HEK293 (cell line): Measurements from ENCODE around the gene TNKS1BP1.
A peak's percentile ranks its signal among the peaks of the same experiment; 100 is the strongest.

Experiments used
- ATF2 ChIP-seq: fragments of 450-650 bp; formaldehyde crosslinking; IDR thresholded peaks from 2 replicates; pipeline ENCODE4 v1.5.1; 2016; ENCODE audit warnings: missing biosample characterization, missing genetic modification characterization, low read depth
- INSM2 ChIP-seq: fragments of 450-650 bp; formaldehyde crosslinking; IDR thresholded peaks from 2 replicates; pipeline ENCODE4 v1.5.1; 2016; ENCODE audit warnings: missing biosample characterization, missing genetic modification characterization
- KLF10 ChIP-seq: fragments of 450-650 bp; IDR thresholded peaks from 2 replicates; pipeline ENCODE4 v1.5.1; 2018; ENCODE audit warnings: missing biosample characterization, mild to moderate bottlenecking, missing genetic modification characterization
- KLF8 ChIP-seq: fragments of 450-650 bp; formaldehyde crosslinking; IDR thresholded peaks from 2 replicates; pipeline ENCODE4 v1.5.1; 2016; ENCODE audit warnings: missing biosample characterization, missing genetic modification characterization
- KLF9 ChIP-seq: fragments of 450-650 bp; formaldehyde crosslinking; IDR thresholded peaks from 2 replicates; pipeline ENCODE4 v1.5.1; 2016; ENCODE audit warnings: missing biosample characterization, missing genetic modification characterization, low read depth
- MZF1 ChIP-seq: fragments of 450-650 bp; formaldehyde crosslinking; IDR thresholded peaks from 2 replicates; pipeline ENCODE4 v1.5.1; 2017; ENCODE audit warnings: missing biosample characterization, missing genetic modification characterization, borderline replicate concordance
- PRDM10 ChIP-seq: fragments of 450-650 bp; formaldehyde crosslinking; IDR thresholded peaks from 2 replicates; pipeline ENCODE4 v1.5.1; 2016; ENCODE audit warnings: missing biosample characterization, missing genetic modification characterization
- PRDM4 ChIP-seq: fragments of 450-650 bp; formaldehyde crosslinking; IDR thresholded peaks from 2 replicates; pipeline ENCODE4 v1.5.1; 2017; ENCODE audit warnings: missing biosample characterization, missing genetic modification characterization
- TRIM28 ChIP-seq: IDR thresholded peaks from 2 replicates; pipeline ENCODE4 v1.6.1; 2011; ENCODE audit warnings: low read length, control low read depth, borderline replicate concordance
- ZBTB20 ChIP-seq: fragments of 450-650 bp; formaldehyde crosslinking; IDR thresholded peaks from 2 replicates; pipeline ENCODE4 v1.5.1; 2016; ENCODE audit warnings: missing biosample characterization, missing genetic modification characterization
- ZBTB26 ChIP-seq: fragments of 450-650 bp; formaldehyde crosslinking; optimal IDR thresholded peaks from 2 replicates; pipeline ENCODE3; 2016; ENCODE audit warnings: missing biosample characterization, mild to moderate bottlenecking, missing genetic modification characterization
- ZBTB48 ChIP-seq: fragments of 450-650 bp; formaldehyde crosslinking; IDR thresholded peaks from 2 replicates; pipeline ENCODE4 v1.5.1; 2016; ENCODE audit warnings: missing biosample characterization, missing genetic modification characterization
- ZNF174 ChIP-seq: fragments of 450-650 bp; formaldehyde crosslinking; IDR thresholded peaks from 2 replicates; pipeline ENCODE4 v1.5.0; 2017; ENCODE audit warnings: missing biosample characterization, mild to moderate bottlenecking, missing genetic modification characterization
- ZNF280D ChIP-seq: fragments of 450-650 bp; formaldehyde crosslinking; IDR thresholded peaks from 2 replicates; pipeline ENCODE4 v1.5.1; 2016; ENCODE audit warnings: missing biosample characterization, missing genetic modification characterization
- ZNF335 ChIP-seq: fragments of 450-650 bp; formaldehyde crosslinking; conservative IDR thresholded peaks from 2 replicates; pipeline ENCODE4 v1.5.1; 2016; ENCODE audit warnings: missing biosample characterization, missing genetic modification characterization
- ZNF37A ChIP-seq: fragments of 450-650 bp; IDR thresholded peaks from 2 replicates; pipeline ENCODE4 v1.5.1; 2018; ENCODE audit warnings: missing biosample characterization, missing genetic modification characterization
- ZNF510 ChIP-seq: fragments of 450-650 bp; formaldehyde crosslinking; IDR thresholded peaks from 2 replicates; pipeline ENCODE4 v1.5.1; 2018; ENCODE audit warnings: mild to moderate bottlenecking, missing genetic modification characterization, missing biosample characterization; ENCODE audit not compliant: insufficient replicate concordance
- ZNF544 ChIP-seq: fragments of 450-650 bp; formaldehyde crosslinking; IDR thresholded peaks from 2 replicates; pipeline ENCODE4 v1.5.0; 2017; ENCODE audit warnings: missing biosample characterization, missing genetic modification characterization
- ZNF600 ChIP-seq: fragments of 450-650 bp; formaldehyde crosslinking; IDR thresholded peaks from 2 replicates; pipeline ENCODE4 v1.5.1; 2016; ENCODE audit warnings: missing biosample characterization, missing genetic modification characterization
- ZNF626 ChIP-seq: fragments of 450-650 bp; sonication (Bioruptor Pico); formaldehyde crosslinking; IDR thresholded peaks from 2 replicates; pipeline ENCODE4 v1.5.1; 2018; ENCODE audit warnings: missing biosample characterization, missing genetic modification characterization, inconsistent platforms
- ZNF629 ChIP-seq: fragments of 450-650 bp; formaldehyde crosslinking; IDR thresholded peaks from 2 replicates; pipeline ENCODE4 v1.5.1; 2017; ENCODE audit warnings: missing biosample characterization, missing genetic modification characterization
- ZNF837 ChIP-seq: fragments of 450-650 bp; formaldehyde crosslinking; IDR thresholded peaks from 2 replicates; pipeline ENCODE4 v1.5.1; 2016; ENCODE audit warnings: missing biosample characterization, missing genetic modification characterization
- ZXDB ChIP-seq: fragments of 450-650 bp; formaldehyde crosslinking; IDR thresholded peaks from 2 replicates; pipeline ENCODE4 v1.5.1; 2016; ENCODE audit warnings: missing biosample characterization, missing genetic modification characterization

Gene TNKS1BP1

GRCh38 chr11:57335343-57336110 is 10.8 kb upstream of the TNKS1BP1 start, which contains the start of gene SSRP1 (continued):
- peak; percentile 43; the same call in 1 of the 2 replicates for TF ChIP-seq KLF8 (tag by site-specific recombination)
- no peak for TF ChIP-seq TRIM28
- TF ChIP-seq ATF2 (tag by site-specific recombination) = no peak
- TF ChIP-seq ZNF544 (tag by site-specific recombination) = no peak
- TF ChIP-seq ZNF174 (tag by site-specific recombination) = no peak
- peak; percentile 73 for TF ChIP-seq ZBTB20 (tag by site-specific recombination)
- TF ChIP-seq ZBTB26 (tag by site-specific recombination) = peak; percentile 64
- no peak for TF ChIP-seq ZNF37A (tag by site-specific recombination)
- no peak for TF ChIP-seq INSM2
- TF ChIP-seq ZNF335 (tag by site-specific recombination) = peak; percentile 87
- TF ChIP-seq ZNF837 (tag by site-specific recombination) = no peak
- TF ChIP-seq ZNF629 = no peak
- no peak for TF ChIP-seq ZBTB48 (tag by site-specific recombination)
- peak; percentile 96 for TF ChIP-seq PRDM10
- no peak for TF ChIP-seq ZNF510
- no peak for TF ChIP-seq ZNF280D (tag by site-specific recombination)
- no peak for TF ChIP-seq ZNF600 (tag by site-specific recombination)
- peak; percentile 44; the same call in 1 of the 2 replicates for TF ChIP-seq ZXDB (tag by site-specific recombination)
- no peak for TF ChIP-seq MZF1 (tag by site-specific recombination)
- no peak for TF ChIP-seq ZNF626 (tag by site-specific recombination)
- no peak; the same call in 1 of the 2 replicates for TF ChIP-seq KLF9 (tag by site-specific recombination)
- 0 out of 2 replicates have a peak, but pooled peaks have one; percentile 23 for TF ChIP-seq KLF10
- no peak for TF ChIP-seq PRDM4
